OCI-LY1 (cell line): ENCODE measurements around the gene ZDHHC11.

Experiments
- CTCF ChIP-seq: fragments of 200-600 bp; sonication (generic), shearing (Covaris generic); IDR thresholded peaks from 2 replicates; pipeline ENCODE4 v1.5.1; 2017; ENCODE audit warnings: mild to moderate bottlenecking, antibody characterized with exemption, low read length, moderate library complexity, mixed read lengths
- EZH2 ChIP-seq: fragments of 200-600 bp; sonication (generic), shearing (Covaris generic); IDR thresholded peaks from 2 replicates; pipeline ENCODE4 v1.8.0; 2017; ENCODE audit warnings: borderline replicate concordance, mixed run types, mild to moderate bottlenecking, antibody characterized with exemption, low read length, moderate library complexity, mixed read lengths

- no peak for TF ChIP-seq CTCF
- TF ChIP-seq EZH2, result no peak
Measured at GRCh38 chr5:865771-866170, 15.0 kb upstream of the ZDHHC11 start.
